Skeletal muscle satellite cell (primary cell): Measurements from ENCODE around the gene CIAO1.
"Not testable (repeated sequence)": the region's sequence is repeated elsewhere in the genome, so short reads cannot be mapped to it uniquely, and the experiment has no call there.

Experiments
- H3K27me3 ChIP-seq: 2 replicates; pipeline ENCODE4 v1.7.0; 2013; ENCODE audit warnings: low read length; ENCODE audit not compliant: control insufficient read depth, insufficient read depth
- H3K36me3 ChIP-seq: 2 replicates; pipeline ENCODE4 v1.7.0; 2013; ENCODE audit warnings: mild to moderate bottlenecking, control low read depth, low read length; ENCODE audit not compliant: insufficient read depth
- H3K4me1 ChIP-seq: 2 replicates; pipeline ENCODE4 v1.7.0; 2013; ENCODE audit warnings: low read length; ENCODE audit not compliant: control insufficient read depth, insufficient read depth
- H3K4me2 ChIP-seq: 2 replicates; pipeline ENCODE4 v1.7.0; 2013; ENCODE audit warnings: mild to moderate bottlenecking, low read length
- H3K4me3 ChIP-seq: 2 replicates; pipeline ENCODE4 v1.7.0; 2013; ENCODE audit warnings: low read length
- H3K9ac ChIP-seq: 2 replicates; pipeline ENCODE4 v1.7.0; 2013; ENCODE audit warnings: mild to moderate bottlenecking, low read depth, low read length, moderate library complexity
- H3K9me3 ChIP-seq: replicated peaks from 2 replicates; pipeline ENCODE4 v1.7.0; 2013; ENCODE audit warnings: mild to moderate bottlenecking, control low read depth, low read length

Gene CIAO1

GRCh38 chr2:96294271-96294670, 28.2 kb downstream of the CIAO1 start:
- H3K4me3 ChIP-seq, H3K9me3 ChIP-seq, H3K4me1 ChIP-seq, H3K27me3 ChIP-seq, H3K4me2 ChIP-seq, H3K9ac ChIP-seq: not testable (repeated sequence)
- H3K36me3 ChIP-seq = peaks cover 95% of the 10 kb centered on the region

GRCh38 chr2:96296925-96297324, 30.9 kb downstream of the CIAO1 start:
- H3K4me3 ChIP-seq = no peak overlapping the region
- no peak overlapping the region for H3K4me2 ChIP-seq
- H3K9me3 ChIP-seq = no peaks in the 10 kb centered on the region
- H3K9ac ChIP-seq = no peak overlapping the region
- H3K36me3 ChIP-seq = peaks cover 92% of the 10 kb centered on the region
- H3K4me1 ChIP-seq = no peaks in the 10 kb centered on the region
- H3K27me3 ChIP-seq = no peaks in the 10 kb centered on the region

GRCh38 chr2:96301865-96302264, 35.8 kb downstream of the CIAO1 start:
- no peak overlapping the region for H3K4me2 ChIP-seq
- H3K9ac ChIP-seq = no peak overlapping the region
- peaks cover 17% of the 10 kb centered on the region for H3K4me1 ChIP-seq
- H3K36me3 ChIP-seq = peaks cover 75% of the 10 kb centered on the region
- H3K9me3 ChIP-seq = no peaks in the 10 kb centered on the region
- H3K4me3 ChIP-seq = no peak overlapping the region
- H3K27me3 ChIP-seq = no peaks in the 10 kb centered on the region

GRCh38 chr2:96304606-96305005, 38.6 kb downstream of the CIAO1 start:
- H3K4me2 ChIP-seq = peak overlapping the region; percentile 96
- H3K9me3 ChIP-seq = no peaks in the 10 kb centered on the region
- no peaks in the 10 kb centered on the region for H3K27me3 ChIP-seq
- H3K4me3 ChIP-seq = peak overlapping the region; percentile 95
- H3K4me1 ChIP-seq = peaks cover 17% of the 10 kb centered on the region
- H3K36me3 ChIP-seq = peaks cover 49% of the 10 kb centered on the region
- peak overlapping the region; percentile 95 for H3K9ac ChIP-seq

GRCh38 chr2:96305091-96305978, 39.3 kb downstream of the CIAO1 start, which contains the start of gene SNRNP200:
Gene SNRNP200, minus strand, starts transcription at chr2:96305546. Its CDS starts 109 bp downstream, at chr2:96305437.
- H3K27me3 ChIP-seq = no peaks in the 10 kb centered on the region
- peaks cover 17% of the 10 kb centered on the region for H3K4me1 ChIP-seq
- H3K9ac ChIP-seq = peak within 1 kb of the TSS; percentile 95
- peak within 1 kb of the TSS; percentile 96 for H3K4me2 ChIP-seq
- peak within 1 kb of the TSS; percentile 95 for H3K4me3 ChIP-seq
- no peaks in the 10 kb centered on the region for H3K9me3 ChIP-seq
- H3K36me3 ChIP-seq = peaks cover 42% of the 10 kb centered on the region

- peak overlapping the region; percentile 95 for H3K4me3 ChIP-seq
- H3K4me2 ChIP-seq = peak overlapping the region; percentile 96
- no peaks in the 10 kb centered on the region for H3K9me3 ChIP-seq
- peaks cover 40% of the 10 kb centered on the region for H3K36me3 ChIP-seq
- peak overlapping the region; percentile 95 for H3K9ac ChIP-seq
- peaks cover 17% of the 10 kb centered on the region for H3K4me1 ChIP-seq
- H3K27me3 ChIP-seq = no peaks in the 10 kb centered on the region
These were observed 39.9 kb downstream of the CIAO1 start for GRCh38 chr2:96305979-96306308.

- peak overlapping the region; percentile 95 for H3K9ac ChIP-seq
- H3K4me1 ChIP-seq = peaks cover 17% of the 10 kb centered on the region
- no peaks in the 10 kb centered on the region for H3K27me3 ChIP-seq
- H3K36me3 ChIP-seq = peaks cover 35% of the 10 kb centered on the region
- peak overlapping the region; percentile 96 for H3K4me2 ChIP-seq
- H3K4me3 ChIP-seq = peak overlapping the region; percentile 95
- no peaks in the 10 kb centered on the region for H3K9me3 ChIP-seq
These were observed 40.3 kb downstream of the CIAO1 start for GRCh38 chr2:96306370-96306769.

- Histone ChIP-seq H3K9me3 (no peaks in the 10 kb centered on the region), H3K9ac (no peak overlapping the region), H3K4me1 (peaks cover 17% of the 10 kb centered on the region), H3K36me3 (peaks cover 17% of the 10 kb centered on the region), H3K4me2 (no peak overlapping the region), H3K27me3 (no peaks in the 10 kb centered on the region), H3K4me3 (no peak overlapping the region)
These were observed 42.2 kb downstream of the CIAO1 start for GRCh38 chr2:96308248-96308647.

GRCh38 chr2:96315005-96315399, 49.0 kb downstream of the CIAO1 start:
- no peaks in the 10 kb centered on the region for H3K9me3 ChIP-seq
- H3K4me3 ChIP-seq = no peak overlapping the region

GRCh38 chr2:96315400-96316071, 49.5 kb downstream of the CIAO1 start:
- Histone ChIP-seq H3K36me3 (no peaks in the 10 kb centered on the region), H3K9me3 (no peaks in the 10 kb centered on the region), H3K4me1 (peaks cover 15% of the 10 kb centered on the region), H3K27me3 (no peaks in the 10 kb centered on the region), H3K9ac (peak overlapping the region; percentile 33), H3K4me3 (peak overlapping the region; percentile 29), H3K4me2 (peak overlapping the region; percentile 70)

More at GRCh38 chr2:96315005-96315399, 49.0 kb downstream of the CIAO1 start:
- Histone ChIP-seq H3K36me3 (no peaks in the 10 kb centered on the region), H3K9ac (no peak overlapping the region), H3K27me3 (no peaks in the 10 kb centered on the region), H3K4me2 (peak overlapping the region; percentile 70), H3K4me1 (peaks cover 15% of the 10 kb centered on the region)

GRCh38 chr2:96316999-96317398, 51.0 kb downstream of the CIAO1 start:
- no peak overlapping the region for H3K9ac ChIP-seq
- peaks cover 27% of the 10 kb centered on the region for H3K4me1 ChIP-seq
- H3K4me2 ChIP-seq = no peak overlapping the region
- H3K9me3 ChIP-seq = no peaks in the 10 kb centered on the region
- no peaks in the 10 kb centered on the region for H3K36me3 ChIP-seq
- no peak overlapping the region for H3K4me3 ChIP-seq
- peaks cover 13% of the 10 kb centered on the region for H3K27me3 ChIP-seq
